Measurements from ENCODE around the gene USP24. TPM values are rescaled to one million over a fixed set of nuclear protein-coding genes. Genes with fewer than 3 reads are reported as not detected.

The USP24 gene
- total RNA-seq, 1 experiment from 2014 or later, result 38.5 TPM

- BruUV-seq (replicated peaks), result no TSS peak
- no peaks in the 10 kb centered on the region for H3K79me2 ChIP-seq (ENCODE audit: low read length)
- ATAC-seq (no peak), DNase-seq (no peak)
- H3K4me2 ChIP-seq (ENCODE audit: low read length), result no peak overlapping the region
- POLR2A ChIA-PET (ENCODE audit: unreplicated experiment), result no interaction called here
- no peaks in the 10 kb centered on the region for H3F3A ChIP-seq (ENCODE audit: low read length, unreplicated experiment)
- no peak overlapping the region for H2AFZ ChIP-seq (ENCODE audit: low read length)
- H4K20me1 ChIP-seq (ENCODE audit: low read length), result no peaks in the 10 kb centered on the region
- intact Hi-C loops (cut with micrococcal nuclease), result no loop called here
- no peaks in the 10 kb centered on the region for H3K4me1 ChIP-seq (ENCODE audit: insufficient read depth, low read length)
- TF ChIP-seq EZH2 (IDR thresholded peaks at IDR 0.05; ENCODE audit: low read length, unreplicated experiment) (no peak), CTCF (conservative IDR thresholded peaks at IDR 0.05; ENCODE audit: low read depth, low read length) (no peak), EZH2phosphoT487 (IDR thresholded peaks at IDR 0.05; ENCODE audit: borderline replicate concordance, low read length) (no peak)
- no peak overlapping the region for H3K27ac ChIP-seq (ENCODE audit: low read length)
- H3K36me3 ChIP-seq (ENCODE audit: low read depth, low read length), result peaks cover 16% of the 10 kb centered on the region; the same call in 1 of the 2 replicates
- H3K9ac ChIP-seq (ENCODE audit: low read length), result no peak overlapping the region
- H3K9me3 ChIP-seq (ENCODE audit: low read length), result no peaks in the 10 kb centered on the region
- H3K27me3 ChIP-seq (ENCODE audit: low read length), result no peaks in the 10 kb centered on the region
- no peak overlapping the region for H3K4me3 ChIP-seq (ENCODE audit: low read length)
- H3K9me2 ChIP-seq (replicated peaks; ENCODE audit: low read length), result no peaks in the 10 kb centered on the region
- CTCF ChIA-PET, result no interaction called here
Observed at GRCh38 chr1:55065648-55066047, 149.5 kb downstream of the USP24 start.

- CTCF ChIA-PET, result no interaction called here
- H3K36me3 ChIP-seq (ENCODE audit: low read depth, low read length), result peaks cover 13% of the 10 kb centered on the region; the same call in 1 of the 2 replicates
- peak; percentile 33 for DNase-seq
Observed at GRCh38 chr1:55064861-55065263, 150.3 kb downstream of the USP24 start.

More at GRCh38 chr1:55064861-55065263, 150.3 kb downstream of the USP24 start:
- Histone ChIP-seq H3K9me3 (ENCODE audit: low read length) (no peaks in the 10 kb centered on the region), H3K79me2 (ENCODE audit: low read length) (no peaks in the 10 kb centered on the region), H2AFZ (ENCODE audit: low read length) (no peak overlapping the region), H4K20me1 (ENCODE audit: low read length) (no peaks in the 10 kb centered on the region), H3K4me3 (ENCODE audit: low read length) (no peak overlapping the region), H3K4me1 (ENCODE audit: insufficient read depth, low read length) (no peaks in the 10 kb centered on the region), H3K27me3 (ENCODE audit: low read length) (no peaks in the 10 kb centered on the region), H3K9me2 (replicated peaks; ENCODE audit: low read length) (no peaks in the 10 kb centered on the region), H3K9ac (ENCODE audit: low read length) (no peak overlapping the region), H3F3A (ENCODE audit: low read length, unreplicated experiment) (no peaks in the 10 kb centered on the region), H3K4me2 (ENCODE audit: low read length) (no peak overlapping the region), H3K27ac (ENCODE audit: low read length) (no peak overlapping the region)
- TF ChIP-seq CTCF (conservative IDR thresholded peaks at IDR 0.05; ENCODE audit: low read depth, low read length) (no peak), EZH2 (IDR thresholded peaks at IDR 0.05; ENCODE audit: low read length, unreplicated experiment) (no peak), EZH2phosphoT487 (IDR thresholded peaks at IDR 0.05; ENCODE audit: borderline replicate concordance, low read length) (no peak)
- POLR2A ChIA-PET (ENCODE audit: unreplicated experiment), result no interaction called here
- intact Hi-C loops (cut with micrococcal nuclease), result no loop called here
- ATAC-seq, result peak; percentile 52
- BruUV-seq (replicated peaks), result no TSS peak

Measured in PC-3 (cell line).